ENCODE results near the gene TRUB2. TPM values are rescaled to one million over a fixed set of nuclear protein-coding genes. Genes with fewer than 3 reads are reported as not detected.

Gene TRUB2
- total and polyA plus RNA-seq, 2 of the 8 experiments (the other 6 are each of a cell fraction or from before 2014, with no cell fraction given) = 20.7 to 37.8 TPM

- TF ChIP-seq CHD7 (IDR thresholded peaks at IDR 0.05; ENCODE audit: insufficient replicate concordance, low read length) (no peak), TCF12 (IDR thresholded peaks at IDR 0.05; ENCODE audit: low read depth, low read length) (no peak), GABPA (IDR thresholded peaks at IDR 0.05; ENCODE audit: borderline replicate concordance, insufficient read depth, low read length) (no peak), YY1 (IDR thresholded peaks at IDR 0.05; ENCODE audit: low read depth, low read length) (no peak), RXRA (IDR thresholded peaks at IDR 0.05; ENCODE audit: insufficient read depth, low read depth, low read length) (no peak), CTCF (IDR thresholded peaks at IDR 0.05; ENCODE audit: control extremely low read depth in 1 of 3, insufficient read depth in 1 of 3, low read depth in 1 of 3, low read length in 3 of 3) (no peak), TBP (IDR thresholded peaks at IDR 0.05; ENCODE audit: low read depth, low read length) (no peak), CBX8 (IDR thresholded peaks at IDR 0.05; ENCODE audit: borderline replicate concordance, low read depth, low read length) (no peak)
These were observed 56.8 kb downstream of the TRUB2 start (continued) for GRCh38 chr9:128265348-128265847.
